H1 (cell line): ENCODE measurements around the gene CEL. TPM values are rescaled to one million over a fixed set of nuclear protein-coding genes. Genes with fewer than 3 reads are reported as not detected.

Source experiments
- CTCF ChIA-PET: fragments of 300-600 bp; sonication (Branson Sonifier 250); formaldehyde crosslinking; loops from one replicate; lab custom pipeline; 2021; ENCODE audit not compliant: partially characterized antibody; lab: Charles Lee
- POLR2A ChIA-PET: fragments of 300-600 bp; sonication (Branson Sonifier 250); formaldehyde crosslinking; loops from one replicate; lab custom pipeline; 2021; ENCODE audit warnings: inconsistent platforms; ENCODE audit not compliant: partially characterized antibody; lab: Charles Lee
- DNase-seq, 2 experiments: peaks; one replicate each; pipeline versions ENCODE4 v3.0.0 to v3.0.0-alpha.2; 2010 to 2022; ENCODE audit warnings: low spot score in 2 of 2, low read depth in 1 of 2, mixed read lengths in 1 of 2
- FAIRE-seq: peaks from 2 replicates; lab custom pipeline; 2011; peaks lifted over from hg19 to GRCh38; lab: Jason Lieb, UNC
- H2AFZ ChIP-seq: 2 replicates; pipeline ENCODE4 v1.8.1; 2012; ENCODE audit warnings: low read length, inconsistent platforms
- H2AK5ac ChIP-seq: 2 replicates; pipeline ENCODE4 v1.6.1; 2013; ENCODE audit warnings: low read depth, low read length
- H2BK120ac ChIP-seq: replicated peaks from 2 replicates; pipeline ENCODE3; 2013; ENCODE audit warnings: low read depth, low read length, inconsistent platforms
- H2BK12ac ChIP-seq: 2 replicates; pipeline ENCODE4 v1.6.1; 2013; ENCODE audit warnings: low read depth, low read length
- H2BK15ac ChIP-seq: 2 replicates; pipeline ENCODE4 v1.6.1; 2013; ENCODE audit warnings: low read length
- H2BK20ac ChIP-seq: 2 replicates; pipeline ENCODE4 v1.6.1; 2013; ENCODE audit warnings: low read length
- H2BK5ac ChIP-seq: 2 replicates; pipeline ENCODE4 v1.6.1; 2013; ENCODE audit warnings: low read depth, low read length
- H3K14ac ChIP-seq: 2 replicates; pipeline ENCODE4 v1.6.1; 2013; ENCODE audit warnings: inconsistent platforms; ENCODE audit not compliant: insufficient read length
- H3K18ac ChIP-seq: 2 replicates; pipeline ENCODE4 v1.6.1; 2013; ENCODE audit warnings: low read length; ENCODE audit errors: extremely low read depth
- H3K23ac ChIP-seq: 2 replicates; pipeline ENCODE4 v1.6.1; 2013; ENCODE audit warnings: inconsistent platforms; ENCODE audit not compliant: insufficient read length
- H3K23me2 ChIP-seq: 2 replicates; pipeline ENCODE4 v1.6.1; 2013; ENCODE audit warnings: low read depth, low read length
- H3K27ac ChIP-seq: 2 replicates; pipeline ENCODE4 v1.6.1; 2011; ENCODE audit warnings: low read depth, low read length, inconsistent platforms
- H3K27me3 ChIP-seq, 4 experiments: replicated peaks in 1 of 4; 1 replicate in 1 of 4; 2 replicates in 3 of 4; pipeline versions ENCODE4 v1.6.1 to v1.8.1; 2011 to 2013; ENCODE audit warnings: low read length in 3 of 4, mild to moderate bottlenecking in 3 of 4, inconsistent platforms in 2 of 4, mixed read lengths in 2 of 4, moderate library complexity in 1 of 4; ENCODE audit not compliant: control insufficient read depth in 3 of 4, insufficient read depth in 3 of 4; ENCODE audit errors: extremely low read depth in 1 of 4
- H3K36me3 ChIP-seq, 4 experiments: 2 replicates each; pipeline versions ENCODE4 v1.6.1 to v1.8.1; 2011 to 2013; ENCODE audit warnings: mild to moderate bottlenecking in 4 of 4, low read length in 3 of 4, moderate library complexity in 2 of 4, control low read depth in 1 of 4, inconsistent platforms in 1 of 4; ENCODE audit not compliant: insufficient read depth in 4 of 4, control insufficient read depth in 2 of 4
- H3K4ac ChIP-seq: replicated peaks from 2 replicates; pipeline ENCODE3; 2013; ENCODE audit warnings: low read length, low read depth, mixed read lengths, inconsistent platforms; ENCODE audit not compliant: insufficient read length
- H3K4me1 ChIP-seq, 4 experiments: replicated peaks in 1 of 4; 1 replicate in 1 of 4; 2 replicates in 3 of 4; pipeline versions ENCODE4 v1.6.1 to v1.8.1; 2011 to 2013; ENCODE audit warnings: low read length in 3 of 4, inconsistent platforms in 2 of 4, mixed read lengths in 1 of 4; ENCODE audit not compliant: insufficient read depth in 4 of 4, control insufficient read depth in 3 of 4
- H3K4me2 ChIP-seq, 2 experiments: 2 replicates each; pipeline versions ENCODE4 v1.6.1 to v1.8.1; 2011 to 2013; ENCODE audit warnings: low read depth in 2 of 2, low read length in 2 of 2, control low read depth in 1 of 2, inconsistent platforms in 1 of 2, mild to moderate bottlenecking in 1 of 2; ENCODE audit not compliant: insufficient read depth in 1 of 2
- H3K4me3 ChIP-seq, 4 experiments: fragments of 200-600, 300-600 bp in 1 of 4; sonication (generic), shearing (Covaris generic), sonication (Bioruptor Twin) in 1 of 4; 2 replicates each; pipeline versions ENCODE4 v1.5.1 to v1.8.1; 2011 to 2016; ENCODE audit warnings: low read length in 4 of 4, low read depth in 3 of 4, control low read depth in 2 of 4, inconsistent platforms in 2 of 4, mild to moderate bottlenecking in 2 of 4, mixed read lengths in 1 of 4, moderate library complexity in 1 of 4; ENCODE audit not compliant: insufficient read depth in 2 of 4; ENCODE audit errors: extremely low read depth in 1 of 4
- H3K56ac ChIP-seq: replicated peaks from 2 replicates; pipeline ENCODE3; 2013; ENCODE audit warnings: low read depth, mild to moderate bottlenecking, mixed read lengths, low read length, inconsistent platforms; ENCODE audit not compliant: insufficient read length
- H3K79me1 ChIP-seq: 2 replicates; pipeline ENCODE4 v1.6.1; 2013; ENCODE audit warnings: low read depth, low read length, control low read depth
- H3K79me2 ChIP-seq, 2 experiments: 2 replicates each; pipeline versions ENCODE4 v1.6.1 to v1.8.1; 2012 to 2013; ENCODE audit warnings: low read length in 2 of 2, mild to moderate bottlenecking in 2 of 2, inconsistent platforms in 1 of 2; ENCODE audit not compliant: insufficient read depth in 2 of 2, control insufficient read depth in 1 of 2
- H3K9ac ChIP-seq, 4 experiments: replicated peaks in 1 of 4; 1 replicate in 1 of 4; 2 replicates in 3 of 4; pipeline versions ENCODE4 v1.6.1 to v1.8.1; 2011 to 2013; ENCODE audit warnings: low read depth in 3 of 4, low read length in 3 of 4, control low read depth in 2 of 4, mild to moderate bottlenecking in 2 of 4, moderate library complexity in 2 of 4, inconsistent platforms in 1 of 4; ENCODE audit errors: extremely low read depth in 1 of 4
- H3K9me3 ChIP-seq, 2 experiments: 2 replicates each; pipeline versions ENCODE4 v1.6.1 to v1.8.1; 2012 to 2013; ENCODE audit warnings: mild to moderate bottlenecking in 2 of 2, moderate library complexity in 2 of 2, control low read depth in 1 of 2, inconsistent platforms in 1 of 2, low read depth in 1 of 2, low read length in 1 of 2, mixed read lengths in 1 of 2; ENCODE audit not compliant: insufficient read depth in 2 of 2
- H4K20me1 ChIP-seq, 2 experiments: replicated peaks in 1 of 2; 2 replicates each; pipeline versions ENCODE3 to v1.8.1; 2011 to 2013; ENCODE audit warnings: inconsistent platforms in 2 of 2, low read length in 2 of 2, mild to moderate bottlenecking in 1 of 2; ENCODE audit not compliant: insufficient read depth in 2 of 2, control insufficient read depth in 1 of 2
- H4K5ac ChIP-seq: 2 replicates; pipeline ENCODE4 v1.6.1; 2013; ENCODE audit warnings: low read length, low read depth, mixed read lengths, inconsistent platforms; ENCODE audit not compliant: insufficient read length
- H4K8ac ChIP-seq: 2 replicates; pipeline ENCODE4 v1.8.0; 2013; ENCODE audit warnings: mild to moderate bottlenecking, moderate library complexity, low read length, inconsistent platforms; ENCODE audit not compliant: insufficient read depth; ENCODE audit errors: extremely low read depth
- H4K91ac ChIP-seq: replicated peaks from 2 replicates; pipeline ENCODE3; 2013; ENCODE audit warnings: low read length, mixed read lengths, inconsistent platforms; ENCODE audit not compliant: insufficient read length
- ASH2L ChIP-seq: fragments of 200-600, 300-600 bp; sonication (generic); IDR thresholded peaks from one replicate; pipeline ENCODE4 v1.7.1; 2017; ENCODE audit warnings: low read length
- BCL11A ChIP-seq, 2 experiments: IDR thresholded peaks; one replicate each; pipeline ENCODE4 v1.6.1; 2011; ENCODE audit warnings: low read depth in 2 of 2, low read length in 2 of 2, mild to moderate bottlenecking in 2 of 2
- CEBPB ChIP-seq: IDR thresholded peaks from 2 replicates; pipeline ENCODE4 v1.6.1; 2012; ENCODE audit warnings: low read depth, low read length
- GTF2F1 ChIP-seq: IDR thresholded peaks from 2 replicates; pipeline ENCODE4 v1.6.1; 2012; ENCODE audit warnings: low read depth, low read length, improper control_type of control experiment, borderline replicate concordance
- POU5F1 ChIP-seq: IDR thresholded peaks from 2 replicates; pipeline ENCODE4 v1.6.1; 2011; ENCODE audit warnings: low read depth, mild to moderate bottlenecking, low read length, moderate library complexity
- RFX5 ChIP-seq: IDR thresholded peaks from 2 replicates; pipeline ENCODE4 v1.6.1; 2011; ENCODE audit warnings: low read depth, low read length, improper control_type of control experiment, borderline replicate concordance
- SP1 ChIP-seq: IDR thresholded peaks from 2 replicates; pipeline ENCODE4 v1.6.1; 2011; ENCODE audit warnings: low read depth, low read length
- SP2 ChIP-seq: IDR thresholded peaks from 2 replicates; pipeline ENCODE4 v1.6.1; 2012; ENCODE audit warnings: mild to moderate bottlenecking, low read length, inconsistent platforms
- SUZ12 ChIP-seq: fragments of 200-600 bp; sonication (generic); IDR thresholded peaks from 2 replicates; pipeline ENCODE4 v1.6.1; 2012; ENCODE audit warnings: mild to moderate bottlenecking, inconsistent platforms, low read length, moderate library complexity, mixed read lengths
- WGBS, 2 experiments: shearing (Covaris generic) in 1 of 2; methylation state at CpG; one replicate each; pipeline versions ENCODE4 v1.1.6 to v1.1.7; 2013 to 2015; ENCODE audit warnings: low lambda C conversion rate in 2 of 2, mixed read lengths in 2 of 2, inconsistent platforms in 1 of 2, low coverage in 1 of 2, missing lambda C conversion rate in 1 of 2; ENCODE audit not compliant: insufficient replicate concordance in 2 of 2, insufficient coverage in 1 of 2, insufficient read length in 1 of 2; ENCODE audit errors: extremely low coverage in 1 of 2, missing lambda C conversion rate in 1 of 2; 5-methylcytosine and 5-hydroxymethylcytosine counted together
- polyA plus RNA-seq, 7 experiments: library from polyadenylated mRNA; depleted of rRNA in 3 of 7; stranded (reverse) in 5 of 7; unstranded in 2 of 7; fragments of >200 nt in 5 of 7; fragments of 200-250 nt in 2 of 7; gene quantifications; 1 replicate in 5 of 7; 2 replicates in 1 of 7; 4 replicates in 1 of 7; pipeline versions ENCODE4 v1.2.1 to v1.2.3, GENCODE V29; 2011 to 2013; ENCODE audit warnings: missing spikeins in 2 of 7, mixed read lengths in 2 of 7
- total RNA-seq: library from RNA; stranded (reverse); fragmentation: NEBNext Ultra II Directional; extraction: Animal tissue kit (Norgen Biotek cat#: 25700); gene quantifications from 2 replicates; pipeline ENCODE4 v1.2.1, GENCODE V29; 2021

Gene CEL
- total and polyA plus RNA-seq, 2 of the 8 experiments (the other 6 are each of a cell fraction or from before 2014, with no cell fraction given): 1.8 to 3.4 TPM

DNA sequence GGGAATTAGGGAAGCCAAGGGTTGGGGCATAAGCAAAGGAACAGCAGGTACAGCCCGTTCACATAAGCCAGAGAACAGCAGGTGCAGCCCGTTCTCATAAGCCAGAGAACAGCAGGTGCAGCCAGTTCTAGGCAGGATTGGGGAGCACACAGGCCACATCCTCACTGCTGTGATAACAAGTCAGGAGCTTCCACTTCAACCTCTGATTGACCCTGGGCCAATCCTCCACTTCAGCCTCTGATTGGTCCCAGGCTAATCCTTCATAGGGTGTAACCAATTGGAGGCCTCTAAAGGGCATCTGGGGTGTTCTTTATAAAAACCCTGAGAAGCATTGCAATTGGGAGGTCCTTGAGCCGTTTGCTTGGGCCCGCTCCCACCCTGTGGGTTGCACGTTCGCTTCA is 27.5 kb downstream of the CEL start:
- Histone ChIP-seq H3K9me3 (no peaks in the 10 kb centered on the region), H3K27ac (no peak overlapping the region), H3K4me3 (no peak overlapping the region), H3K14ac (no peak overlapping the region), H2BK20ac (no peak overlapping the region), H2AFZ (no peak overlapping the region), H3K4me1 (no peaks in the 10 kb centered on the region), H3K79me2 (no peaks in the 10 kb centered on the region), H3K4ac (no peak overlapping the region), H3K4me2 (no peak overlapping the region), H4K8ac (no peak overlapping the region), H2BK5ac (no peak overlapping the region), H4K91ac (no peak overlapping the region), H2BK120ac (no peak overlapping the region), H3K23me2 (no peaks in the 10 kb centered on the region), H3K79me1 (no peaks in the 10 kb centered on the region), H2BK15ac (no peak overlapping the region), H4K5ac (no peak overlapping the region), H3K56ac (no peak overlapping the region), H3K27me3 (peaks cover 0 to 3% (median 0%) of the 10 kb centered on the region in 4 experiments; a peak in 1 of 7 replicates), H2AK5ac (no peak overlapping the region), H3K36me3 (no peaks in the 10 kb centered on the region), H2BK12ac (no peak overlapping the region; the same call in 1 of the 2 replicates), H3K23ac (no peak overlapping the region), H4K20me1 (no peaks in the 10 kb centered on the region), H3K18ac (no peak overlapping the region), H3K9ac (no peak overlapping the region)
- ChIA-PET CTCF (interaction anchor here (0.8 to 2.9 kb wide), 8 partner anchors 14 to 240 kb away, joined by 3 to 23 read pairs (median 4); no protein-coding TSS in a partner anchor), POLR2A (no interaction called here)
- DNase-seq (no peak), FAIRE-seq (no peak)
- 92% methylated on average over 6 of the region's 6 CpGs; no CpG with 5 or more reads in 1 of the 2 experiments for WGBS, 2 experiments
- TF ChIP-seq SP1 (peak; percentile 81), SP2 (peak; percentile 25; the same call in 1 of the 2 replicates), POU5F1 (no peak), CEBPB (no peak), GTF2F1 (no peak), SUZ12 (no peak), RFX5 (no peak), BCL11A (IDR thresholded peaks at IDR 0.05; ENCODE audit: low read depth in 2 of 2, low read length in 2 of 2) (no peak), ASH2L (no peak)
